HEK293 (cell line): ENCODE data around the gene SLC25A40.

Experiments
- CTCF ChIA-PET: fragments of 350-600 bp; formaldehyde crosslinking; extraction: SDS; loops from one replicate; lab custom pipeline; 2021; ENCODE audit warnings: antibody characterized with exemption; lab: Yijun Ruan, JAX
- POLR2A ChIA-PET: fragments of 300-600 bp; formaldehyde crosslinking; extraction: SDS; loops from one replicate; lab custom pipeline; 2020; ENCODE audit warnings: antibody characterized with exemption, inconsistent platforms; lab: Yijun Ruan, JAX
- H3K27ac ChIP-seq: fragments of 200-500 bp; sonication (Bioruptor generic); 2 replicates; pipeline ENCODE4 v1.5.1; 2014; ENCODE audit warnings: low read depth, low read length, control low read depth, inconsistent platforms; ENCODE audit errors: extremely low read depth
- H3K36me3 ChIP-seq, 2 experiments: fragments of 200-500 bp in 1 of 2; sonication (Bioruptor generic) in 1 of 2; 1 replicate in 1 of 2; 2 replicates in 1 of 2; pipeline ENCODE4 v1.5.1; 2014 to 2017; ENCODE audit warnings: inconsistent platforms in 2 of 2, low read length in 2 of 2; ENCODE audit not compliant: control insufficient read depth in 2 of 2, insufficient read depth in 1 of 2
- H3K4me1 ChIP-seq: fragments of 200-500 bp; sonication (Bioruptor generic); 2 replicates; pipeline ENCODE4 v1.5.1; 2014; ENCODE audit warnings: mild to moderate bottlenecking, low read length, inconsistent platforms; ENCODE audit not compliant: control insufficient read depth, insufficient read depth
- H3K4me3 ChIP-seq: 2 replicates; pipeline ENCODE4 v1.5.1; 2011; ENCODE audit warnings: low read depth, mild to moderate bottlenecking, control low read depth, low read length, moderate library complexity
- H3K9me3 ChIP-seq: fragments of 200-500 bp; sonication (Bioruptor generic); 2 replicates; pipeline ENCODE4 v1.5.1; 2014; ENCODE audit warnings: low read depth, low read length, inconsistent platforms; ENCODE audit not compliant: control insufficient read depth, insufficient read depth
- OVOL3 ChIP-seq: fragments of 450-650 bp; formaldehyde crosslinking; IDR thresholded peaks from 2 replicates; pipeline ENCODE4 v1.5.1; 2016; ENCODE audit warnings: missing biosample characterization, missing genetic modification characterization
- REPIN1 ChIP-seq: fragments of 450-650 bp; formaldehyde crosslinking; IDR thresholded peaks from 2 replicates; pipeline ENCODE4 v1.5.1; 2017; ENCODE audit warnings: missing biosample characterization, missing genetic modification characterization, low read depth
- SCRT2 ChIP-seq: fragments of 450-650 bp; formaldehyde crosslinking; IDR thresholded peaks from 2 replicates; pipeline ENCODE4 v1.5.1; 2016; ENCODE audit warnings: missing biosample characterization, missing genetic modification characterization
- SETDB1 ChIP-seq: IDR thresholded peaks from one replicate; pipeline ENCODE4 v1.6.1; 2017; ENCODE audit warnings: mild to moderate bottlenecking, low read length, moderate library complexity, mixed read lengths; ENCODE audit not compliant: insufficient read length
- TCF7L2 ChIP-seq: IDR thresholded peaks from 2 replicates; pipeline ENCODE4 v1.6.1; 2011; ENCODE audit warnings: low read depth, mild to moderate bottlenecking, inconsistent platforms, low read length, moderate library complexity, borderline replicate concordance
- YY1 ChIP-seq: fragments of 450-650 bp; formaldehyde crosslinking; IDR thresholded peaks from 2 replicates; pipeline ENCODE4 v1.5.1; 2018; ENCODE audit warnings: missing biosample characterization, missing genetic modification characterization
- ZBTB17 ChIP-seq: fragments of 450-650 bp; formaldehyde crosslinking; IDR thresholded peaks from 2 replicates; pipeline ENCODE4 v1.5.1; 2016; ENCODE audit warnings: missing biosample characterization, missing genetic modification characterization
- ZBTB21 ChIP-seq: fragments of 450-650 bp; formaldehyde crosslinking; IDR thresholded peaks from 2 replicates; pipeline ENCODE4 v1.5.1; 2017; ENCODE audit warnings: missing biosample characterization, missing genetic modification characterization
- ZEB2 ChIP-seq: fragments of 450-650 bp; formaldehyde crosslinking; IDR thresholded peaks from 2 replicates; pipeline ENCODE4 v1.5.1; 2016; ENCODE audit warnings: missing biosample characterization, missing genetic modification characterization
- ZNF16 ChIP-seq: fragments of 450-650 bp; formaldehyde crosslinking; IDR thresholded peaks from 2 replicates; pipeline ENCODE4 v1.5.1; 2016; ENCODE audit warnings: low read depth, missing biosample characterization, missing genetic modification characterization
- ZNF274 ChIP-seq, 2 experiments: fragments of 200-500 bp in 1 of 2; fragments of 450-650 bp in 1 of 2; sonication (Bioruptor generic) in 1 of 2; formaldehyde crosslinking in 1 of 2; IDR thresholded peaks; 2 replicates each; pipeline versions ENCODE4 v1.5.1 to v1.6.1; 2014 to 2016; ENCODE audit warnings: borderline replicate concordance in 1 of 2, inconsistent platforms in 1 of 2, low read length in 1 of 2, missing biosample characterization in 1 of 2, missing genetic modification characterization in 1 of 2
- ZNF292 ChIP-seq: fragments of 450-650 bp; formaldehyde crosslinking; IDR thresholded peaks from 2 replicates; pipeline ENCODE4 v1.5.1; 2016; ENCODE audit warnings: low read depth, missing biosample characterization, missing genetic modification characterization, borderline replicate concordance
- ZNF311 ChIP-seq: fragments of 450-650 bp; formaldehyde crosslinking; IDR thresholded peaks from 2 replicates; pipeline ENCODE4 v1.5.1; 2017; ENCODE audit warnings: missing biosample characterization, missing genetic modification characterization, borderline replicate concordance
- ZNF416 ChIP-seq: fragments of 450-650 bp; formaldehyde crosslinking; IDR thresholded peaks from 2 replicates; pipeline ENCODE4 v1.5.1; 2016; ENCODE audit warnings: missing biosample characterization, missing genetic modification characterization
- ZNF473 ChIP-seq: fragments of 450-650 bp; formaldehyde crosslinking; IDR thresholded peaks from 2 replicates; pipeline ENCODE4 v1.5.1; 2017; ENCODE audit warnings: missing biosample characterization, missing genetic modification characterization
- ZNF521 ChIP-seq: fragments of 450-650 bp; formaldehyde crosslinking; IDR thresholded peaks from 2 replicates; pipeline ENCODE4 v1.5.1; 2017; ENCODE audit warnings: missing biosample characterization, mild to moderate bottlenecking, missing genetic modification characterization
- ZNF555 ChIP-seq: fragments of 450-650 bp; formaldehyde crosslinking; conservative IDR thresholded peaks from 2 replicates; pipeline ENCODE4 v1.5.1; 2017; ENCODE audit warnings: missing biosample characterization, mild to moderate bottlenecking, missing genetic modification characterization, inconsistent platforms
- ZNF585B ChIP-seq: fragments of 450-650 bp; formaldehyde crosslinking; IDR thresholded peaks from 2 replicates; pipeline ENCODE4 v1.5.1; 2016; ENCODE audit warnings: missing biosample characterization, missing genetic modification characterization
- ZNF654 ChIP-seq: fragments of 450-650 bp; formaldehyde crosslinking; IDR thresholded peaks from 2 replicates; pipeline ENCODE4 v1.5.1; 2016; ENCODE audit warnings: low read depth, missing biosample characterization, missing genetic modification characterization
- ZNF660 ChIP-seq: fragments of 450-650 bp; IDR thresholded peaks from 2 replicates; pipeline ENCODE4 v1.5.1; 2018; ENCODE audit warnings: missing biosample characterization, mild to moderate bottlenecking, missing genetic modification characterization
- TF ChIP-seq, protein P1 (sequence below): fragments of 450-650 bp; formaldehyde crosslinking; IDR thresholded peaks from 2 replicates; pipeline ENCODE4 v1.5.1; 2016; ENCODE audit warnings: missing biosample characterization, missing genetic modification characterization
- TF ChIP-seq, protein P2 (sequence below): fragments of 450-650 bp; formaldehyde crosslinking; IDR thresholded peaks from 2 replicates; pipeline ENCODE4 v1.5.1; 2016; ENCODE audit warnings: missing biosample characterization, missing genetic modification characterization
- TF ChIP-seq, protein P3 (sequence below): fragments of 450-650 bp; formaldehyde crosslinking; IDR thresholded peaks from 2 replicates; pipeline ENCODE4 v1.5.1; 2016; ENCODE audit warnings: missing biosample characterization, missing genetic modification characterization
- TF ChIP-seq, protein P4 (sequence below): fragments of 450-650 bp; formaldehyde crosslinking; IDR thresholded peaks from 2 replicates; pipeline ENCODE4 v1.5.1; 2016; ENCODE audit warnings: missing biosample characterization, missing genetic modification characterization

Gene SLC25A40

DNA sequence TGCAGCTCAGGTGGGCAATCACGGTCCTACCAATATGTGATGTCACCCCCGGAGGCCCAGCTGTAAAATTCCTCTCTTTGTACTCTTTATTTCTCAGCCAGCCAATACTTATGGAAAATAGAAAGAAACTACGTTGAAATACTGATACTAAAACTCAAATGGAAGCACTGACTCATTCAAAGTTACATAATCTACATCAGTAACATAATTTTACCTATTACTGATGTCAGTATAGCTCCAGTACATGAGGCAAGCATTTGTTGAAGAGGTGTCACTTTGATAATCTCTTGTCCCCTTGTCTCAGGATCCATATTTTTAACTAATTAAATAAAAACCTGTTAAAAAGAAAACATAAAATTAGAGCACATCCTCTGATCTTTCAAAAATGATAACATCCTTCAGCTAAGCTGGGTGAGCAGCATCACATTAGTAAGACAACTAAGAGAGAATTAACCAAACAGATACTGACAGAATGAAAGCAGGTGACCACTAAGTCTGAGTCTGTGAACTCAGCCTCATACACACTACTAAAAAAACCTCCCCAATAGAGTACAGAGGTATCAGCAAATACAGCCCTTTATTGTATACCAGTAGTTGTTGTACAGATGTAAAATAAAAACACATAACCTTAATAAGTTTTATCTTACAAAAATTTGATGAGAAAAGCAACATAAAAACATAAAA, 17.6 kb downstream of the SLC25A40 start:
- Histone ChIP-seq H3K27ac (no peak overlapping the region), H3K4me3 (no peak overlapping the region), H3K36me3 (peaks cover 19 to 24% of the 10 kb centered on the region in 2 experiments), H3K9me3 (no peaks in the 10 kb centered on the region), H3K4me1 (no peaks in the 10 kb centered on the region)
- TF ChIP-seq ZNF654 (tag by site-specific recombination) (no peak), ZNF521 (no peak), YY1 (tag by site-specific recombination) (no peak), OVOL3 (tag by site-specific recombination) (no peak), ZNF274 (IDR thresholded peaks at IDR 0.05; ENCODE audit: low read length) (no peak), ZNF274 (tag by site-specific recombination; IDR thresholded peaks at IDR 0.05; ENCODE audit: borderline replicate concordance) (no peak), SETDB1 (no peak), ZNF473 (tag by site-specific recombination) (no peak), ZNF292 (tag by site-specific recombination) (no peak), ZNF585B (tag by site-specific recombination) (no peak), ZNF311 (tag by site-specific recombination) (no peak), ZBTB21 (no peak), ZBTB17 (tag by site-specific recombination) (no peak), REPIN1 (tag by site-specific recombination) (no peak), ZEB2 (no peak)
- TF ChIP-seq, protein P1, sequence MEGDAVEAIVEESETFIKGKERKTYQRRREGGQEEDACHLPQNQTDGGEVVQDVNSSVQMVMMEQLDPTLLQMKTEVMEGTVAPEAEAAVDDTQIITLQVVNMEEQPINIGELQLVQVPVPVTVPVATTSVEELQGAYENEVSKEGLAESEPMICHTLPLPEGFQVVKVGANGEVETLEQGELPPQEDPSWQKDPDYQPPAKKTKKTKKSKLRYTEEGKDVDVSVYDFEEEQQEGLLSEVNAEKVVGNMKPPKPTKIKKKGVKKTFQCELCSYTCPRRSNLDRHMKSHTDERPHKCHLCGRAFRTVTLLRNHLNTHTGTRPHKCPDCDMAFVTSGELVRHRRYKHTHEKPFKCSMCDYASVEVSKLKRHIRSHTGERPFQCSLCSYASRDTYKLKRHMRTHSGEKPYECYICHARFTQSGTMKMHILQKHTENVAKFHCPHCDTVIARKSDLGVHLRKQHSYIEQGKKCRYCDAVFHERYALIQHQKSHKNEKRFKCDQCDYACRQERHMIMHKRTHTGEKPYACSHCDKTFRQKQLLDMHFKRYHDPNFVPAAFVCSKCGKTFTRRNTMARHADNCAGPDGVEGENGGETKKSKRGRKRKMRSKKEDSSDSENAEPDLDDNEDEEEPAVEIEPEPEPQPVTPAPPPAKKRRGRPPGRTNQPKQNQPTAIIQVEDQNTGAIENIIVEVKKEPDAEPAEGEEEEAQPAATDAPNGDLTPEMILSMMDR (tag by site-specific recombination): no peak
- TF ChIP-seq, protein P2, sequence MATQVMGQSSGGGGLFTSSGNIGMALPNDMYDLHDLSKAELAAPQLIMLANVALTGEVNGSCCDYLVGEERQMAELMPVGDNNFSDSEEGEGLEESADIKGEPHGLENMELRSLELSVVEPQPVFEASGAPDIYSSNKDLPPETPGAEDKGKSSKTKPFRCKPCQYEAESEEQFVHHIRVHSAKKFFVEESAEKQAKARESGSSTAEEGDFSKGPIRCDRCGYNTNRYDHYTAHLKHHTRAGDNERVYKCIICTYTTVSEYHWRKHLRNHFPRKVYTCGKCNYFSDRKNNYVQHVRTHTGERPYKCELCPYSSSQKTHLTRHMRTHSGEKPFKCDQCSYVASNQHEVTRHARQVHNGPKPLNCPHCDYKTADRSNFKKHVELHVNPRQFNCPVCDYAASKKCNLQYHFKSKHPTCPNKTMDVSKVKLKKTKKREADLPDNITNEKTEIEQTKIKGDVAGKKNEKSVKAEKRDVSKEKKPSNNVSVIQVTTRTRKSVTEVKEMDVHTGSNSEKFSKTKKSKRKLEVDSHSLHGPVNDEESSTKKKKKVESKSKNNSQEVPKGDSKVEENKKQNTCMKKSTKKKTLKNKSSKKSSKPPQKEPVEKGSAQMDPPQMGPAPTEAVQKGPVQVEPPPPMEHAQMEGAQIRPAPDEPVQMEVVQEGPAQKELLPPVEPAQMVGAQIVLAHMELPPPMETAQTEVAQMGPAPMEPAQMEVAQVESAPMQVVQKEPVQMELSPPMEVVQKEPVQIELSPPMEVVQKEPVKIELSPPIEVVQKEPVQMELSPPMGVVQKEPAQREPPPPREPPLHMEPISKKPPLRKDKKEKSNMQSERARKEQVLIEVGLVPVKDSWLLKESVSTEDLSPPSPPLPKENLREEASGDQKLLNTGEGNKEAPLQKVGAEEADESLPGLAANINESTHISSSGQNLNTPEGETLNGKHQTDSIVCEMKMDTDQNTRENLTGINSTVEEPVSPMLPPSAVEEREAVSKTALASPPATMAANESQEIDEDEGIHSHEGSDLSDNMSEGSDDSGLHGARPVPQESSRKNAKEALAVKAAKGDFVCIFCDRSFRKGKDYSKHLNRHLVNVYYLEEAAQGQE (tag by site-specific recombination): no peak
- ChIA-PET POLR2A (no interaction called here), CTCF (no interaction called here)

GRCh38 chr7:87853237-87853864, 22.8 kb downstream of the SLC25A40 start:
- no peak overlapping the region for H3K4me3 ChIP-seq
- H3K4me1 ChIP-seq: no peaks in the 10 kb centered on the region
- peaks cover 11 to 29% of the 10 kb centered on the region in 2 experiments for H3K36me3 ChIP-seq
- no peaks in the 10 kb centered on the region for H3K9me3 ChIP-seq
- no peak overlapping the region for H3K27ac ChIP-seq
- CTCF ChIA-PET: interaction anchor here (0.7 kb wide), 1 partner anchor 18 kb away, joined by 4 read pairs; no protein-coding TSS in a partner anchor
- POLR2A ChIA-PET: no interaction called here
- TF ChIP-seq, protein P3, sequence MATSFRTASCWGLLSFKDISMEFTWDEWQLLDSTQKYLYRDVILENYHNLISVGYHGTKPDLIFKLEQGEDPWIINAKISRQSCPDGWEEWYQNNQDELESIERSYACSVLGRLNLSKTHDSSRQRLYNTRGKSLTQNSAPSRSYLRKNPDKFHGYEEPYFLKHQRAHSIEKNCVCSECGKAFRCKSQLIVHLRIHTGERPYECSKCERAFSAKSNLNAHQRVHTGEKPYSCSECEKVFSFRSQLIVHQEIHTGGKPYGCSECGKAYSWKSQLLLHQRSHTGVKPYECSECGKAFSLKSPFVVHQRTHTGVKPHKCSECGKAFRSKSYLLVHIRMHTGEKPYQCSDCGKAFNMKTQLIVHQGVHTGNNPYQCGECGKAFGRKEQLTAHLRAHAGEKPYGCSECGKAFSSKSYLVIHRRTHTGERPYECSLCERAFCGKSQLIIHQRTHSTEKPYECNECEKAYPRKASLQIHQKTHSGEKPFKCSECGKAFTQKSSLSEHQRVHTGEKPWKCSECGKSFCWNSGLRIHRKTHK (tag by site-specific recombination): no peak
- TF ChIP-seq TCF7L2 (no peak), ZNF416 (tag by site-specific recombination) (no peak), ZNF660 (no peak), SCRT2 (tag by site-specific recombination) (no peak), ZNF555 (tag by site-specific recombination) (no peak), ZNF16 (tag by site-specific recombination) (no peak), ZNF274 (IDR thresholded peaks at IDR 0.05; ENCODE audit: low read length) (no peak), ZNF274 (tag by site-specific recombination; IDR thresholded peaks at IDR 0.05; ENCODE audit: borderline replicate concordance) (no peak)
- TF ChIP-seq, protein P4, sequence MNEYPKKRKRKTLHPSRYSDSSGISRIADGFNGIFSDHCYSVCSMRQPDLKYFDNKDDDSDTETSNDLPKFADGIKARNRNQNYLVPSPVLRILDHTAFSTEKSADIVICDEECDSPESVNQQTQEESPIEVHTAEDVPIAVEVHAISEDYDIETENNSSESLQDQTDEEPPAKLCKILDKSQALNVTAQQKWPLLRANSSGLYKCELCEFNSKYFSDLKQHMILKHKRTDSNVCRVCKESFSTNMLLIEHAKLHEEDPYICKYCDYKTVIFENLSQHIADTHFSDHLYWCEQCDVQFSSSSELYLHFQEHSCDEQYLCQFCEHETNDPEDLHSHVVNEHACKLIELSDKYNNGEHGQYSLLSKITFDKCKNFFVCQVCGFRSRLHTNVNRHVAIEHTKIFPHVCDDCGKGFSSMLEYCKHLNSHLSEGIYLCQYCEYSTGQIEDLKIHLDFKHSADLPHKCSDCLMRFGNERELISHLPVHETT (tag by site-specific recombination): no peak
